ENCODE measurements around the gene TBC1D2.

TBC1D2 gene

DNA sequence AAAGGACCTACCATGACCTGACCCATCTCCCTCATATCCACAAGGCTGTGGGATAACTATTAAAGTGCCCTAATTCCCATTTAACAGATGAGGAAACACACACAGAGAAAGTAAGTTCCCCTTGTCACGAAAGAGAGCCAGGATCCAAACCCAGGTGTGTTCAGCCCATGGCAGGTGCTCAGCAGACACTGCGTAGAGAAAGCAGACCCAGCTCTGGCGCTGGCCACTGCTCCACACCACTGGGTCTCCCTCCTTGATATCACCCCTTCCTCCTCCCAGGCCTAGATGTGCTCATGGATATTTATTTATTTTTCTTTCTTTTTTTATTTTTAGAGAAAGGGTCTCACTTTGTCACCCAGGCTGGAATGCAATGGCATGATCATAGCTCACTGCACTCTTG, 39.1 kb downstream of the TBC1D2 start:
- DNase-seq (ENCODE audit: low spot score): no peak

DNA sequence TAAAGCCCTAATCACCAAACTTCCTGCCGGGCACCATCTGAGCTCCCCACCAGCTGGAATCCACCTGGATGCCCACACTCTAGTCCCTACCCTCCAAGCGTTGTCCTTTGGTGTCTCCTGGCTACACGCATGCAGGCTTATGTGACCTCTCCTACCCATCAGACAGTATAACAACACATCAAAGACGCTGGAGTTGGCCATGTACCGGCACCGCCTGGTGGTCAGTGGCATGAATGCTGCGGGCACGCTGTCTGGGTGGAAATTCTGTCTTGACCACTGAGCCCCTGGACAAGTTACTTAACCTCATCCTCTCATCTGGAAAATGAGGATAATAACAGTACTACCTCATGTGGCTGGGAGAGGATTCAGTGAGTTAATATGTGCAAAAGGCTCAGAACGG, 39.6 kb downstream of the TBC1D2 start:
- peak; percentile 25 for DNase-seq (ENCODE audit: low spot score)

DNA sequence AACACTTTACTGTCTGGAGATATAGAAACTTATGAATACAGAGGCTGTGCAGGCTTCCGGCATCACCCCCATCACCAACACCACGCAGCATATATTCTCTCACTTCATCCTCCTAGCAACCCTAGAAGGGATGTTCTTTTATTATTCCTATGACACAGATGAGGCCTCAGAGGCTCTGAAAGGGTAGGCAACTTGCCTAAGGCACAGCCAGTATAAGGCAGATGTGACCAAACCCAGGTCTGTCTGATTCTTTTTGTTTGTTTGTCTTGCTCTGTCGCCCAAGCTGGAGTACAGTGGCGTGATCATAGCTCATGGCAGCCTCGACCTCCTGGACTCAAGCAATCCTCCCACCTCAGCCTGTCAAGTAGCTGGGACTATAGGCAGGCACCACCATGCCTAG, 40.2 kb downstream of the TBC1D2 start:
- no peak for DNase-seq (ENCODE audit: low spot score)

- no peak for DNase-seq (ENCODE audit: low spot score)
These were observed 40.6 kb downstream of the TBC1D2 start for GRCh38 chr9:98214811-98215210.

DNA sequence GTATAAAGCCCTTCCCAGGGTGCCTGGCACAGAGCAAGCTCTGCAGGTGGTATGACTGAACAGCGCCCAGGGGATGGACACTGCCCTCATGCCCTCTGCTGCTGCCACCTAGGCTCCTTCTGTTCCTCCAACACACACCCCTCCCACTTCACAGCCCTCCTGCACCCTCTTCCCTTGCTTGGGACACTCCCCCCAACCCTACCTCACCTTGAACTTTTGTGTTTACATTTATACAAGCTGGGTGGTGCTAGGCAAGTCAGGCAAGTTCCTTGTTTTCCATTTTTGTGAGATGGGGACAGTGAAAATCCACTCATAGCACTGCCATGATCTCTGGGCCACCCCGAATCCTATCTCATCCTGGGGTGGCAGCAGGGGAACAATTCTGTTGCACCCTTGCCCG, 44.2 kb downstream of the TBC1D2 start:
- DNase-seq (ENCODE audit: low spot score): no peak

DNA sequence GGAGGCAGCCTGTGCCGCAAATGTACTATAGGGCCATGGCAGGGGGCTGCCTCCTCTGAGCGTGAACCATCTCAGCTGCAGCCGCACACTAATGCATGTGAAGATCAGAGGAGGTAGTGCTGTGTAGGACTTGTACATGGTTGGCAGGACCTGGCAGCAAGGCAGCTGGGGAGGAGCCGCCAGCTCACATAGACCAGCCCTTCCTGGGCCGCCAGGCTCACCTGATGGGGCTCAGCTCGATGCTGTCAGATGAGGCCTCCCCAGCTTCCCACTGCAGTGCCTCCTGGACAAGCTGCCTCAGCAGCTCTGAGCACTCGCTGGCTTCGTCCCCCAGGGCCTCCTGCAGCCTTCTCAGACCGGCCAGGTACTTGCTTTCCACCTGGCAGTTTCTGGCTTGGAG, 45.0 kb downstream of the TBC1D2 start:
- DNase-seq (ENCODE audit: low spot score): no peak

GRCh38 chr9:98209530-98209929, 45.9 kb downstream of the TBC1D2 start:
- DNase-seq (ENCODE audit: low spot score): no peak

DNA sequence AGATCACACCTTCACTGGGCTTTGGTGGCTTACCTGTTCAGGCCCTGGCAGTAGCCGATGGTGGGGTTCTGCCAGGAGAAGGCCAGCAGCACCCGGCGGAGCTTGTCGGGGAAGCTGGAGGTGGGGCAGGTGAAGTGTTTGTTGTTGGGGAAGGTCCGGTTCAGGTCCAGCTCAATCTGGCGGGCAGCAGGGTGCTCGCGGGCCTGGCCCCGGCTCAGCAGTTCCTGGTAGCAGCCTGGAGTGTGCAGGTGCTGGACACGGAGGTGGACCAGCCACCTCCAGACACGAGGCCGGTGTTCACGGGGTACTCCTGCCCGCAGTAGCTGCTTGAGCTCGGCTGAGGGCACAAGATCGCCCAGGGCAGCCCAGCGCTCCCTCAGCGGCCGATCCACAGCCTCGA, 46.8 kb downstream of the TBC1D2 start:
- DNase-seq (ENCODE audit: low spot score): no peak

GRCh38 chr9:98207606-98208005, 47.8 kb downstream of the TBC1D2 start:
- no peak for DNase-seq (ENCODE audit: low spot score)

GRCh38 chr9:98206754-98207153, 48.7 kb downstream of the TBC1D2 start:
- DNase-seq (ENCODE audit: low spot score): no peak

DNA sequence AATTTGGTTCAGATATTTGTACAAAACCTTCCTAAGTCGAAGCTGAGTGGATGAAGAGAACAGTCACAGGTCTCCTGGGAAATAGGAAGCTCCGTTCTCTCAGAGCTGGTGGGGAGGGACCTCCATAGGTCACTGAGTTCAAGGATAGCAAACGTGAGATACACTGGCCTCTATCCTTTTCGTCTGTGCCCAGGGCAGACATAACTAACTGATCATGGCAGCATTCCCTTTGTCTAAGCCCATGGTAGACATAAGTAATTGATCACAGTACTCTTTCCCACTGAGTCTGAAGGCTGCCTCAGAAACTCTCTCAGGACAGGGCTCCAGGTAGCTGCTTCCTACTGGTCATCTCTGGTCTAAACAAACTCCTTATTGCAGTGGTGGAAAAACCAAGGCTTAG, 50.8 kb downstream of the TBC1D2 start:
- no peak for DNase-seq (ENCODE audit: low spot score)

DNA sequence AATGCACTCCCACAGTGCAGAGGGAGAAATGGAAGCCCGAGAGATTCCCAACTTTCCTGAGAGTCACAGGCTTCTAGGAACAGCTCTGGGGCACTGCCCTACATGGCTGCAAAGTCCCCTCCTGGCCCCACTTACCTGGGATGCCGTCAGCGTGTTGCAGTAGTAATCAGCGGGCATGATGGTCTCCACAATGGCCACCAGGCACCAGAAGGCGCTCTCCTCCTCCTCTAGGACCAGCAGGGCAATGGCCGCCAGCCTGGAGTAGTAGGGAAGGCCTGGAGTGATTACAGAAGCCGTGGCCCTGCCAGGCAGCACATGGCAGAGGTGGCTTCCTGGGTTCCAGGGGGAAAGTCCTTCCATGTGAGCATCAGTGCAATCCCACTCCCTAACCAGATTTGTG, 52.3 kb downstream of the TBC1D2 start:
- no peak for DNase-seq (ENCODE audit: low spot score)

DNA sequence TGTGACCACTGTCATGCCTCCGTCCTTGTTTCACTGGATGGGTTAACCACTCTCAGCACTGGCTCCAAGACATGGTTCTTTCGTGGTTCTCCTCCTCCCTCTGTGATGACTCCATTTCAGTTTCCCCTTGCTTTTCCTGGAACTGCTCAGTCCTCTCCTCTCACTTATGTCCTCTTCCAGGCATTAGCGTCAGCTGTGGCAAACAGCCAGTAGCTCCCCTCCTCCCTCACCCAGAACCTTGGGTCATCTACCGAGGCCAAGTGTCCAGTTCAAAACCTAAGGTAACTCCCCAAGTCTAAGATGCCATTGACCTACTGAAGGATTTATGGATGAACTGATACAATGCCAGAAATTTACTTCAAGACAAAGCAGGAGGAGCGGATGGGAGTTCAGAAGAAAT, 53.2 kb downstream of the TBC1D2 start:
- no peak for DNase-seq (ENCODE audit: low spot score)

DNA sequence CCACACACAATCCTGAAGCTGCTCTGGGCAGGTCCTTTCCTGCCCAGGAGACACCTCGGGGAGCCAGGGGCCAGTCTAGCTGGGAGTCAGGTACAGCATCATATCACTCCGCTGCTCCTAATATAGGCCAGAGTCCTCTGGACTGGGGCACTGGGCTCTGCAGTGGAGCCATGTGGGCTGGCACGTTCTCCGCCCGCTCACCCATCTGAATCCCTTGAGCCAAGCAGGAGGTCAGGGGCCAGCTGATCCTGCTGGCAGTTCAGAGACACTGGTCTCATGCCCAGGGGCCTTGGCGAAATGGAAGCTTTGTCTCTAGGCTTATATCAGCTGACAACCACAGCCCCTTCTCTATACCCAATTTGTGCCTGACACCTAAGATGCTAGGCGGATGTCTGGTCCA, 53.7 kb downstream of the TBC1D2 start:
- DNase-seq (ENCODE audit: low spot score): no peak

GRCh38 chr9:98201102-98201501, 54.3 kb downstream of the TBC1D2 start:
- no peak for DNase-seq (ENCODE audit: low spot score)

DNA sequence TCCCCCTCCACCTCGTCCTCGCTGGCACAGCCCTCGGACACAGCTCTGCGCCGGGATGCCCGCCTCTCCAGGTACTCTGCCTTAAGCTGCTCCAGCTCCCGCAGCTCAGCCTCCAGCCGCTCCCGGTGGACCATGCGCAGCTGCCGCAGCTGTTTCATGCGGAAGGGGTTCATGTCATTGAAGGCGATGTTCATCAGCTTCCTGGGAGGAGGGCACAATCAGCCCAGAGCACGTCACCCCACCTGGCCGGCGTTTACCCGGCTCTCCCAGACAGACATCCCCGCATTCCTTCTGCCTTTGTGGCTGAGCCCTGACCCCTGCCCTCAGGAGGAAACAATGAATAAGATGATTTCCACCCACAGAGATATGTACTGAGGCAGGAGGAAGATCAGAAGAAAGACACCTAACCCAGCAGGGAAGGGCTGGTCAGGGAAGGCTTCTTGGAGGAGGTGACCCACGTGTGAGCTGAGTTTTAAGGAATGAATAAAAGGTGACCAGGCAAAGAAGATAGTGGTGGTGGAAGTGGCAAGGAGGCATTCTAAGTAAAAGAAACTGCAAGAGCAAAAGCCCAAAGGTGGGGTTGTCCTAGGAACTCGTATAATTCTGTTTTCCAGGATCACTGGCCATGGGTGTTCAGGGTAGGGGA, 55.9 kb downstream of the TBC1D2 start:
- DNase-seq (ENCODE audit: low spot score): no peak

DNA sequence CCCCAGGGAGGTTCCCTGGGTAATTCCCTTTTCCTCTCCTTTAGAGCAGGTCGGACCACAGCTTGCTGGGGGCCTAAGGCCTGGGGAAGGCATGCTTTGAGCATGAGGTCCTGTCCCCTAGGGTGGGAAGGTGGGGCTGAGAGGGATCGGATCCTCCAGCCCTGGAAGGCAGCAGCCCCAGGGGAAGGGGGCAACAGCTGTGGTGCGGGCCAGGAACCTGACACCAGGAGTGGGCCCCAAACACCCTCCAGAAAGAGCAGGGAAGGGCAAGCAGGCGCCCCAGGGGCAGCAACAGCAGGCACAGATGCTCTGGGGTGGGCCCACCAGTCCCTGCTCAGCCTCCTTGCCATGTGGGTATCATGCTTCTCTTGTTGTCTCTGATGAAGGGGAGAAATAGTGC, 59.8 kb downstream of the TBC1D2 start:
- no peak for DNase-seq (ENCODE audit: low spot score)

GRCh38 chr9:98193336-98193944, 62.0 kb downstream of the TBC1D2 start:
- DNase-seq (ENCODE audit: low spot score): no peak

DNA sequence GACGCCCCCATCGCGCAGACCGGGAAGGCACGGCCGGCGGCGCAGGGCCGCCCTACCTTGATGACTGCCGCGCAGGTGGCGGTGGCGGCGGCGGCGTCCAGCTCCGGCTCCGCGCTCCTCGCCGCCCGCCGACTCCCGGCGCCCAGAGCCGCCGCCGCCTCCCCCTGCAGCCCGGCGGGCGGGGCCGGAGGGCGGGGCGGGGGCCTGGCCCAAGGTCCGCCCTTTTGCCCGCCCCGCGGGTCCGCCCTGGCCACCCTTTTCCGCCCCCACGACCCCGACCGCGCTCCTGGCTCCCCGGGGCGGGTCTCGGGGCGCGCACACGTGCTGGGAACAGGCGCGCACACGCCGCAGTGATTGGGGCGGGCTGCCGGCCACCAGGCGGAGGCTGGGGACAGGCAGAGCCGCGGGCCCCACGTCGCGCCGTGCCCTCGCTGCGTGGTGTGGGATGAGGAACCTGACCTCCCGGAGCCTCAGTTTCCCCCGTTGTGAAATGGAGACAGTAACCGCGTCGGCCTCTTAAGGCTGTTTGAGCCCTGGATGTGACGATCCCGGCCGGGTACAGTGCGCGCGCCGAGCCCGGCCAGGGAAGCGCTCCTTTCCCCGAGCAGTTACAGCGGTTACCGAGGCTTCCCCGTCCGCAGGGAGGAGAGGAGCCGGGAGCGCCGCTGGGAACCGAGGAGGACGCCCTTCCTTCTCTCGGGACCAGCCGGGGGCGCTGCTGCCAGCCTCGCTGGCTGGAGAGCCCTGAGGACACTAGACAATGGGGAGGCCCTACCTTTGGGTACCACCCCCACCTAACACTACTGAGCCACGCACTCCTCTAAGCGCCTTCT, 62.7 kb downstream of the TBC1D2 start, which contains the start of gene CORO2A:
Gene CORO2A, minus strand, starts transcription at position 135 of the 833 bp plus-strand sequence. CDS start 34,977 bp downstream, outside the sequence.
- peak; percentile 84 for DNase-seq (ENCODE audit: low spot score)

DNA sequence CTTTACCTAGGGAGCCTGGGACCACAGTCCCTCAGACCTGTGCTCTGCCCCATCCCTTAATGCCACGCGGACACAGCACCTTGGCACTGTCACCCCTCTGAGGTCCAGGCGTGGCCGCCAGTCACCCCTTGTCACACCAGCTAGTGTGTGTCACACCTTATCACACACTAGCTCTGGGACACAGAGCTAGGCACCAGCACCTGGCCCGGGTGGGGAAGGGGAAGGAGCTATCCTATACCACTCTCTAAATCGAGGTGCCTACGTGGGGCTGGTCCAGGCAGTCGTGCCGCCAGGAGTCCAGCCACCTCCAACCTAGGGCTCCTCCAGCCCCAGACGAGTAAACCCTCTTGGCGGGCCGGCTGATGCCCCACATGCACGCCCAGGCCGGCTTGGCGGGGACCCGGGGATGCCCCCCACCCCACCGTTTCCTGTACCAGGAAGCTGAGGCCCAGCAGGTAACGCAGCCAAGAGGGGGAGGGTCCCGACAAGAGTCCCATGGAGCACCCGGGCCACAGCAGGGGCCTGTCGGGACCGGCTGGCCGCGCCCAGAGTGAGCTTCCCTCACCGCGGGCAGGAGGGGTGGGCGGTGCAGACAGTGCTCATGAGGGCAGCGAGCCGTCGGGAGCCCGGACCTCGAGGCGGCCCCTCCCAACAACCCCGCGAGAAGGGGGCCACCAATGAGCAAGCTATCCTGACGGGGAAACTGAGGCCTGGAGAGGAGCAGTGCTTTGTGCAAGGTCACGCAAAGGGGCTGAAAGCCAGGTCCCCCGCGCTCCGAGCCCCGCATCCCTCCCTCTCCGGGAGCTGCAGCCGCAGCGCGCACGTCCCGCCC, 63.6 kb downstream of the TBC1D2 start:
- peak; percentile 33 for DNase-seq (ENCODE audit: low spot score)

- no peak for DNase-seq (ENCODE audit: low spot score)
These were observed 64.3 kb downstream of the TBC1D2 start for GRCh38 chr9:98191181-98191608.

- no peak for DNase-seq (ENCODE audit: low spot score)
These were observed 64.7 kb downstream of the TBC1D2 start for GRCh38 chr9:98190757-98191105.

Data from SK-N-DZ (cell line).